DND-41 (cell line): Measurements from ENCODE around the gene ERGIC3.

Source experiments
- CTCF ChIP-seq: IDR thresholded peaks from 2 replicates; pipeline ENCODE4 v1.5.1; 2012; ENCODE audit warnings: borderline replicate concordance, low read length, moderate library complexity, mild to moderate bottlenecking; ENCODE audit not compliant: poor library complexity, severe bottlenecking; ENCODE audit errors: extremely low read depth
- EZH2 ChIP-seq: IDR thresholded peaks from 3 replicates; pipeline ENCODE4 v1.6.1; 2012; ENCODE audit warnings: borderline replicate concordance, low read depth, mild to moderate bottlenecking, moderate library complexity, low read length, inconsistent platforms; ENCODE audit not compliant: severe bottlenecking

GRCh38 chr20:35542990-35543389, 1.1 kb downstream of the ERGIC3 start:
- TF ChIP-seq CTCF, result no peak
- no peak for TF ChIP-seq EZH2
